HepG2 (cell line): Measurements from ENCODE around the gene FXYD4.

Source experiments
- BRCA1 ChIP-seq: sonication (generic); formaldehyde crosslinking; IDR thresholded peaks from 2 replicates; pipeline ENCODE4 v1.4.0; 2020; ENCODE audit warnings: missing genetic modification reagents
- JUNB ChIP-seq: sonication (generic); formaldehyde crosslinking; IDR thresholded peaks from 2 replicates; pipeline ENCODE4 v1.8.0; 2022; ENCODE audit warnings: missing genetic modification reagents, mild to moderate bottlenecking, borderline replicate concordance
- TF ChIP-seq, protein P1 (sequence below): sonication (generic); formaldehyde crosslinking; IDR thresholded peaks from 2 replicates; pipeline ENCODE4 v1.5.0; 2020; ENCODE audit warnings: mild to moderate bottlenecking, missing genetic modification reagents, borderline replicate concordance

DNA sequence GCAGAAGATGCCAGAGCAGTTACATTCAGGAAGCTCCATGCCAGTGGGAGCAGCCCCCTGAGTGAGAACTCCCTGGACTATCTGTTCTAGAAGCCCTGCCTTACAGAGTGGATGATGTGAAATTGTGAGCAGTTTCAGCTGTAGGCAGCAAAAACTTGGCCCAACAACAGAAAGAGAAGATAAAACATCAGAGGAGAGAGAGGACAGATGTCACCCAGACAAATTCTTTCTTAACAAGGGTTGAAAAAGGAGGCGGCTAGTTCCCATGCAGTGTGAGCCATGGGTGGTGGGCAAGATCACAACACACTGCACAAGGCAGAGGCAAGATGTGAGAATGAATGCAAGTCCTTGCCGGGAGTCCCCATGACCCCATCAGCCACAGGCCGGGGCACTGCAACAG lies 46.6 kb upstream of the FXYD4 start:
- TF ChIP-seq, protein P1, sequence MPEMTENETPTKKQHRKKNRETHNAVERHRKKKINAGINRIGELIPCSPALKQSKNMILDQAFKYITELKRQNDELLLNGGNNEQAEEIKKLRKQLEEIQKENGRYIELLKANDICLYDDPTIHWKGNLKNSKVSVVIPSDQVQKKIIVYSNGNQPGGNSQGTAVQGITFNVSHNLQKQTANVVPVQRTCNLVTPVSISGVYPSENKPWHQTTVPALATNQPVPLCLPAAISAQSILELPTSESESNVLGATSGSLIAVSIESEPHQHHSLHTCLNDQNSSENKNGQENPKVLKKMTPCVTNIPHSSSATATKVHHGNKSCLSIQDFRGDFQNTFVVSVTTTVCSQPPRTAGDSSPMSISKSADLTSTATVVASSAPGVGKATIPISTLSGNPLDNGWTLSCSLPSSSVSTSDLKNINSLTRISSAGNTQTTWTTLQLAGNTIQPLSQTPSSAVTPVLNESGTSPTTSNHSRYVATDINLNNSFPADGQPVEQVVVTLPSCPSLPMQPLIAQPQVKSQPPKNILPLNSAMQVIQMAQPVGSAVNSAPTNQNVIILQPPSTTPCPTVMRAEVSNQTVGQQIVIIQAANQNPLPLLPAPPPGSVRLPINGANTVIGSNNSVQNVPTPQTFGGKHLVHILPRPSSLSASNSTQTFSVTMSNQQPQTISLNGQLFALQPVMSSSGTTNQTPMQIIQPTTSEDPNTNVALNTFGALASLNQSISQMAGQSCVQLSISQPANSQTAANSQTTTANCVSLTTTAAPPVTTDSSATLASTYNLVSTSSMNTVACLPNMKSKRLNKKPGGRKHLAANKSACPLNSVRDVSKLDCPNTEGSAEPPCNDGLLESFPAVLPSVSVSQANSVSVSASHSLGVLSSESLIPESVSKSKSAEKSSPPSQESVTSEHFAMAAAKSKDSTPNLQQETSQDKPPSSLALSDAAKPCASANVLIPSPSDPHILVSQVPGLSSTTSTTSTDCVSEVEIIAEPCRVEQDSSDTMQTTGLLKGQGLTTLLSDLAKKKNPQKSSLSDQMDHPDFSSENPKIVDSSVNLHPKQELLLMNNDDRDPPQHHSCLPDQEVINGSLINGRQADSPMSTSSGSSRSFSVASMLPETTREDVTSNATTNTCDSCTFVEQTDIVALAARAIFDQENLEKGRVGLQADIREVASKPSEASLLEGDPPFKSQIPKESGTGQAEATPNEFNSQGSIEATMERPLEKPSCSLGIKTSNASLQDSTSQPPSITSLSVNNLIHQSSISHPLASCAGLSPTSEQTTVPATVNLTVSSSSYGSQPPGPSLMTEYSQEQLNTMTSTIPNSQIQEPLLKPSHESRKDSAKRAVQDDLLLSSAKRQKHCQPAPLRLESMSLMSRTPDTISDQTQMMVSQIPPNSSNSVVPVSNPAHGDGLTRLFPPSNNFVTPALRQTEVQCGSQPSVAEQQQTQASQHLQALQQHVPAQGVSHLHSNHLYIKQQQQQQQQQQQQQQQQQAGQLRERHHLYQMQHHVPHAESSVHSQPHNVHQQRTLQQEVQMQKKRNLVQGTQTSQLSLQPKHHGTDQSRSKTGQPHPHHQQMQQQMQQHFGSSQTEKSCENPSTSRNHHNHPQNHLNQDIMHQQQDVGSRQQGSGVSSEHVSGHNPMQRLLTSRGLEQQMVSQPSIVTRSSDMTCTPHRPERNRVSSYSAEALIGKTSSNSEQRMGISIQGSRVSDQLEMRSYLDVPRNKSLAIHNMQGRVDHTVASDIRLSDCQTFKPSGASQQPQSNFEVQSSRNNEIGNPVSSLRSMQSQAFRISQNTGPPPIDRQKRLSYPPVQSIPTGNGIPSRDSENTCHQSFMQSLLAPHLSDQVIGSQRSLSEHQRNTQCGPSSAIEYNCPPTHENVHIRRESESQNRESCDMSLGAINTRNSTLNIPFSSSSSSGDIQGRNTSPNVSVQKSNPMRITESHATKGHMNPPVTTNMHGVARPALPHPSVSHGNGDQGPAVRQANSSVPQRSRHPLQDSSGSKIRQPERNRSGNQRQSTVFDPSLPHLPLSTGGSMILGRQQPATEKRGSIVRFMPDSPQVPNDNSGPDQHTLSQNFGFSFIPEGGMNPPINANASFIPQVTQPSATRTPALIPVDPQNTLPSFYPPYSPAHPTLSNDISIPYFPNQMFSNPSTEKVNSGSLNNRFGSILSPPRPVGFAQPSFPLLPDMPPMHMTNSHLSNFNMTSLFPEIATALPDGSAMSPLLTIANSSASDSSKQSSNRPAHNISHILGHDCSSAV = no peak
- TF ChIP-seq JUNB (CRISPR knock-in tag) (no peak), BRCA1 (CRISPR knock-in tag) (no peak)
